GM18520 (cell line): ENCODE measurements around the gene ERGIC3.
"Not testable (repeated sequence)": the region's sequence is repeated elsewhere in the genome, so short reads cannot be mapped to it uniquely, and the experiment has no call there.

ENCODE experiments used
- ATAC-seq: cut with Tn5 transposase; IDR thresholded peaks from one replicate; pipeline ENCODE4 v1.9.1; 2021; ENCODE audit not compliant: unreplicated experiment

The ERGIC3 gene

DNA sequence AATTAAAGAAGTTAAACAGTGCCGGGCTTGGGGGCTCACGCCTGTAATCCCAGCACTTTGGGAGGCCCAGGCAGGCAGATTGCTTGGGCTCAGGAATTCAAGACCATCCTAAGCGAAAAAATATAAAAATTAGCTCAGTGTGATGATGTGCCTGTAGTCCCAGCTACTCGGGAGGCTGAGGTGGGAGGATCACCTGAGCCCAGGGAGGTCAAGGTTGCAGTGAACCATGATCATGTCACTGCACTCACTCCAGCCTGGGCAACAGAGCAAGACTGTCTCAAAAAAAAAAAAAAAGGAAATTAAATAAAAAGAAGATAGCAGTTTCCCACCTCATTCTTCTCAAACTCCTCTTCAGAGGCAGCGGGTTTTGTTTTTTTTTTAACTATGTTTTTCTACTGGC, 24.1 kb upstream of the ERGIC3 start:
- ATAC-seq, result not testable (repeated sequence)

DNA sequence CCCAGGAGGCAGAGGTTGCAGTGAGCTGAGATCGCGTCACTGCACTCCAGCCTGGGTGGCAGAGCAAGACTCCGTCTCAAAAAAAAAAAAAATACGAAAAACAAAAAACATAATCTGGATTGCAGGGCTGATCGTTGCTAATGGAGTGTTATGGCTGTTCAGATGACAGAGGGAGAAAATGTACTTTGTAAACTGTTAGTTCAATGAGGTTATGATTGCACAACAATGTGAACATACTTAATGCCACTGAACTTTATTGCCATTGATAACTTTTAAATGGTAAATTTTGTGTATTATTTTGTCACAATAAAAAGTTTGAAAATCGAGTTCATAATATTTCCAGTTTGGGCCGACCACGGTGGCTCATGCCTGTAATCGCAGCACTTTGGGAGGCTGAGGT, 22.9 kb upstream of the ERGIC3 start:
- no peak for ATAC-seq

DNA sequence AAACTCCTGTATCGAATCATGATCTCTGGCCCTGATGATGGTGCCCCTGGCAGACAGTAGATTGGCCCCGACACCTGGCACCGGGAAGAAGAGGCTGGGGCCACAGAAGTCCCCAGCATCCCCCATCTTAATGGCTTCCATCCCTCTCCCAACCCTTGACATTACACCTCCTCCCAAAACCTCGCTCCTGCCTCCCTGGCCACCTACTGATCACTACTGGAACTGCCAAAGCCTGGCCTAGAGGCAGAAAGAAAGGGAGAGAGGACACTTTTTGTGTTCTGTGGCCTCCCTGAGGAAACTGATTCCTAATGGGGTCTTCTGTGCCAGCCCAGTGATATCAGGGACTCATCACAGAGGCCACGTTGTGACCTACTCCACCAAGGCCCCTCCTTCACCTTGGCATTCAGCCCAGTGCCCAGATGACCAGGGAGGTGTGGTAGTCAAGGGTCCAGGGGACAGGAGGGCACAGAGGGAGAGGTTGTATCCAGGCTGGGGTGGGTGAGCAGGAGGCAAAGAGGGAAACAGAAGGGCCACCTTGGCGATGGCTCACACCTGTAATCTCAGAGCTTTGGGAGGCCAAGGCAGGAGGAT, 18.5 kb upstream of the ERGIC3 start:
- ATAC-seq, result no peak

DNA sequence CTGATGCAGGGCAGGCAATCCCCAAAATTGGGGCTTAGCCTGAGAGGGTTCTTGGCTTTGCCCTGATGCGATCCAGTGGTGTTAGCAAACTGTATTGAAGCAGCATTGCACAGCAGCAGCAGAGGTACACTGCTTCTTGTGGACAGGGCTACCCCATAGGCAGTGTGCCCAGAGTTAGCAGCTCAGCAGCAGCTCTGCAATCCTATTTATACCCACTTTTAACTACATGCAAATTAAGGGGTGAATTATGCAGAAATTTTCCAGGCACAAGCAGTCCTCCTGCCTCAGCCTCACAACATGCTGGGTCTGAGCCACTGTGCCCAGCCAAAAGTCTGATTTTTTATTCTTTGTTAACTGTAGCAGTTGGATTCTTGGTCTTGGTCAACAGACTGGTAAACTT, 16.2 kb upstream of the ERGIC3 start:
- ATAC-seq, result no peak

DNA sequence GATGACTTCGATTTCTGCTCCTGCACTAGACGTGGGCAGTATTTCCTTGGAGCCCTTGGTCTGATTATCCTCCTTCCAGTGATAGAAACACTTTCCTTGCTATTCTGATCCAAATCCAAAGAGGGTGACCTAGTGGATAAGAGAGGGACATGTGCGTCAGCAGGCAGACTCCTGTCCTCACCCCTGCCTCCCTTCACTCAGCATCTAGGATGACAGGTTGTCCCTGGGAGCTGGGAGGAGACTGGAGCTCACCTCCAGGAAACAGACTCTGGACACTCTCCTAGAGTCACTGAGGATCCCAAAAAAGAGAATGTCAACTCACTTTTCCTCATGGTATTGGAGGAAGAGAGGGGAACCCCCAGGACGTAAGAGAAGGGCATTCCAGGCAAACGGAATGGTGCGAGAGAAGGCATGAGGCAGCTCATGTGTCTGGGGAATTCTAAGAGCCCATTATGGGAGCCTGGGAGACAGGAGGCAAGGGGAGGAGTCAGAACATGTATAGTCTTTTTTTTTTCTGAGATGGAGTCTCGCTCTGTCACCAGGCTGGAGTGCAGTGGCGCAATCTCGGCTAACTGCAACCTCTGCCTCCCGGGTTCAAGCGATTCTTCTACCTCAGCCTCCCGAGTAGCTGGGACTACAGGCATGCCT, 14.6 kb upstream of the ERGIC3 start:
- no peak for ATAC-seq

DNA sequence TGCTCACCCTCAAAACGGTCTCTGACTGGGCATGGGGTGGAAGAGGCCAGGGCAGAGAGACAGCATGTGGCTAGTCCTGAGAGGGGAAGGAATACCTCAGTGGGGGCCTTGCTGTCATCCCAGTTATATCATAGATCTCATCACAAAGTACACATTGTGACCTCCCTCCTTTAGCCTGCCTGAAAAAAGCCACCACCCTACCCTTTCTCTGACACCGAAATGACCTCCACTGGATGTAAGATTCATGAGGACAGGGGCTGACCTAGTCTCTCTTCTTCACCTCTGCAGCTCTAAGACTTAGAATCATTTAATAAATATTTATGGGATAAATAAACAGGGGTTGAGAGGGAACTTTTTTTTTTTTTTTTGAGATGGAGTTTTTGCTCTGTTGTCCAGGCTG, 12.3 kb upstream of the ERGIC3 start, which contains the start of gene C20orf173:
TSS of gene C20orf173 (minus strand) at position 101 of the 400 bp plus-strand sequence. CDS start 279 bp downstream, outside the sequence.
- ATAC-seq, result no peak

DNA sequence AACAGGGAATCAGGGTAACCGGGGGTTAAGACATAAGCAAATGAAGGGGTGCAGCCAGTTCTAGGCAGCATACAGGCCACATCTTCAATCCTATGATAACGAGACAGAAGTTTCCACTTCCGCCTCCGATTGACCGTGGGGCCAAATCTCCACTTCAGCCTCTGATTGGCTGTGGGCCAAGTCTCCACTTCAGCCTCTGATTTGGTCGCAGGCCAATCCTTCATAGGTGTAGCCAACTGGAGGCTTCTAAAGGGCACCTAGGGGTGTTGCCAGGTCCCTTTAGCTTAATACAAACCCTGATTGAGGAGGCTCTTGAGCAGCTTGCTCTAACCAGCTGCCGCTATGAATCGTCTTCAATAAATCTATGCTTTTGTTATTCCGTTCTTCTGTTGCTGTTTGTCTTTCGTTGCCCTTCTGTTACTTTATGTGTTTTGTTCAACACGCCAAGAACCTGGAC, 2.1 kb upstream of the ERGIC3 start:
- ATAC-seq, result no peak

DNA sequence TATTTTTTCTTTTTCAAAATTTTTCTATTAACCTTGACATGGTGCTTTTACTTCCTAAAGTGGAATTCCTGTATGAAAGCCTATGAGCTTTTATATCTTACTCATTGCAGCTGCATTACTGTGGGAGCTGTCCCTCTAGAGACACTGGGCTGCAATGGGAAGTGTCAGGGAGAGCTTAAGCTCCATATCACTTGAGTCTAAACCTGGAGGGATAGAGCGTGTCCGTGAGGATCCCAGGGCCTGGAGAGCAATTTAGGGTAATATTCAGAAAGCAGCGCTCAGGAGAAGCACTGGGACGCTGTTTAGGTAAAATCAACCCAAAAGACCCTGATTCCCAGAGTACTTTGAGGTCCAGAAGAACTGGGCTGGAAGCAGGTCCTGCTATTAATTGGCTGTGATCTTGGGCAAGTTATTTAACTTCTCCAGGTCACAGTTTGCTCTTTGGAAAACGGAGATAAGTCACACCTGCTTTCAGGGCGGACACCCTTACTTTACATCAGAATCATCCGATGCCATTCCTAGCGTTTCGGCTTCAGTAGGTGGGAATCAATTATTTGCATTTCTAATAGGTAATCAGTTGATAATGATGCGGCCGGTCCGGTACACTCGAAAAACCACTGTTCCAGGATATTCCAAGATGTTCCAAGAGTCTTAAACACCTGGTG, 628 bp upstream of the ERGIC3 start:
- ATAC-seq, result no peak

DNA sequence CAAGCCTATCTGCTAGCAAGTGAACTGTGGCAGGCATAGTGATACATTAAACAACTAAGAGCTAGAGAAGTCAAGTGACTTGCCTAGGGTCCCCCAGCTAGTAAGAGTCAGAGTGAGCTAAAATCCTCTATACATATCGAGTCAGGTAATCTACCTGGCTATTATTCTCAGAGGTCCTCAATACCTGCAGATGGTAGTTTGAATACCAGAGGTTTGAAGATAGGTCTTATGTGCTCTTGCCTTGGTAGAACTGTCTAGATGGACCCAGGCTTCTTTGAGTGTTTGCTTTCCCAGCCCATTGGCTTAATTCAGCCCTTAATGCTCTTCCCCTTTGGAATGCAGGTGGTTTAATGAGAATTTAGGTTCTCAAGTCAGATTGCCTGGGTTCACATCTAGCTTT, 1.1 kb downstream of the ERGIC3 start:
- ATAC-seq, result no peak

DNA sequence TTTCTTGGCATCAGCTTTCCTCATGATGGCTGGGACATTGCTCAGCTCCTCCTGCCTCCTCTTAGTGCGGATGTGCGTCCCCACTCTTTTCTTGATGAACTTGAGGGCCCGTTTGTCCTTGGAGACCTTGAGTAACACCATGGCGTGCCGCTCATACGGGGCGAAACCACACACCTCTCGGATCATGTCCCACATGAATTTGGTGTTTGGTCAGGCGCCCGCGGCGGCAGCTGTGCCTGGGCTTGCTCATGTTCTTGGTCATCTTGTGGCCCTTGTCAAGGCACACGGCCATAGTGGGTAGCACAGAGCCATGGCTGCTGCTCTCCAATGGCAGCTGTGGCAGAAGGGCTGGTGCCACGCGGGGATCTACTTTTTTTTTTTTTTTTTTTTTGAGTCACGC, 2.6 kb downstream of the ERGIC3 start:
- no peak for ATAC-seq

DNA sequence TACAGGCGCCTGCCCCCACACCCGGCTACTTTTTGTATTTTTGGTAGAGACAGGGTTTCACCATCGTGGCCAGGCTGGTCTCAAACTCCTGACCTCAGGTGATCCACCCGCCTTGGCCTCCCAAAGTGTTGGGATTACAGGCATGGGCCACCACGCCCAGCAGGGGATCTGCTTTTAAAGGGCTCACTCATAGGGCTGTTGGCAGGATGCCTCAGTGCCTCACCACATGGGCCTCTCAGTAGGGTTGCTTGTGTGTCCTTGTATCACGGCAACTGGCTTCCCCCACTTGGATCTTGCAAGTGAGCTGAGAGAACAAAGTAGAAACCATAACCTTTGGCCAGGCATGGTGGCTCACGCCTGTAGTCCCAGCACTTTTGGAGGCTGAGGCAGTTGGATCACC, 3.1 kb downstream of the ERGIC3 start:
- ATAC-seq, result not testable (repeated sequence)

DNA sequence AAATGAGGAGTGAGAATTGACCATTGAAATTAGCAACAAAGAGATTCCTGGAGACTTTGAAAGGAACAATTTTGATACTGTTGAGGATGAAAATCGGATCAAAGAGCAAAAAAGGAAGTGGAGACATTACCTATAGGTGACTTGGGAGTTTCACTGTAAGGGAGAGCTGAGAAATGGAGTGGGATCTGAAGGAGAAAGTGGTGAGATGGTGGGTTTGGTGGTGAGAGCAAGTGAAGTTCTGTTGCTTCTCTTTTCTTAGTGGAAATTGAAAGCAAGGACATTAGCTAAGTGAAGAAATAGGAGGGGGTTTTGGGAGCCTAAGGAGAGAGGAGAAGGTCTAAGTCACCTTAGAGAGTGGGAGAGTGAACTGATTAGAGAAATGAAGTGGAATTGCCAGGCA, 4.2 kb downstream of the ERGIC3 start:
- no peak for ATAC-seq

DNA sequence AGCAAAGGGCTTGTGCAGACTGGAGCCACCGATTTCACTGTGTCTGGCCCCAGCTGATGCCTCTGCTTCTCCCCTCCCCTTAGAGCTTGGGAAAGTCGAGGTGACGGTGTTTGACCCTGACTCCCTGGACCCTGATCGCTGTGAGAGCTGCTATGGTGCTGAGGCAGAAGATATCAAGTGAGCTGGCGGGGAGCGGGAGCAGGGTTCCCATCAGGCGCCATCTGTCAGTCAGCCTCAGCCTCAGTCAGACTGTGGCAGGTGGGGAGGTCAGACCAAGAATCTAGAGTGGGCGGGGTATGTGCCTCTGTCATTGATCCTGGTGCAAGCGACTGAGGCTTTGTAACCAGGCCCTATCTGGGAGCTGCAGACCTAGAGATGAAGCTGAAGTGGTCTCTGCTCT, 5.5 kb downstream of the ERGIC3 start:
- no peak for ATAC-seq

DNA sequence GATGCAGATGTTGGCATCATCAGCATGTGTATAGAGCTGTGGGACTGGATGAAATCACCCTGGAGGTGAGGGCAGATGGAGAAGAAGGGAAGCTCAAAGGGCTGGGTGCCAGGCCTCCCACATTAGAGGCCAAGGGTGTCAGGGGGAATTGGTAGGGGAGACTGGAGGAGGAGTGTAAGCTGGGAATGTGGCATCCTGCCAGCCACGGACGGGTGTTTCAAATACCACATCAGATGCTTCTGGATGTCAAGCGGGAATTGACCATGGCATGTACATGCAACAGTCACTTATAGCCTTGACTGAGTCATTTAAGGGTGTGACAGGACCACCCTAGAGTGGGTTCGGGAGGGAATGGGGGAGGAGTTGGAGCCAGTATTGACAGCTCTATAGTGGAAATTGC, 9.6 kb downstream of the ERGIC3 start:
- ATAC-seq, result no peak

DNA sequence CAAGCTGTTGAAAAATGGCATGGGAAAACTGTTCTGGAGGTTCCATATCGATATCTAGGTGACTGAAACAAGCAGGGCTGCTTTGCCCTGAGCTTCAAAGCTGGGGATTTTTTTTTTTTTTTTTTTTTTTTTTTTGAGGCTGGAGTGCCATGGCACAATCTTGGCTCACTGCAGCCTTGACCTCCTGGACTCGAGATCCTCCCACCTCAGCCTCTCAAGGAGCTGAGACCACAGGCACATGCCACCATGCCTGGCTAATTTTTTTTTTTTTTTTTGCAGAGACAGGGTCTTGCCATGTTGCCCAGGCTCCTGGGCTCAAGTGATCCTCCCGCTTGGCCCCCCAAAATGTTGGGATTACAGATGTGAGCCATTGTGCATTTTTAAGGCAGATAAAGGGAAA, 11.0 kb downstream of the ERGIC3 start:
- ATAC-seq, result no peak

DNA sequence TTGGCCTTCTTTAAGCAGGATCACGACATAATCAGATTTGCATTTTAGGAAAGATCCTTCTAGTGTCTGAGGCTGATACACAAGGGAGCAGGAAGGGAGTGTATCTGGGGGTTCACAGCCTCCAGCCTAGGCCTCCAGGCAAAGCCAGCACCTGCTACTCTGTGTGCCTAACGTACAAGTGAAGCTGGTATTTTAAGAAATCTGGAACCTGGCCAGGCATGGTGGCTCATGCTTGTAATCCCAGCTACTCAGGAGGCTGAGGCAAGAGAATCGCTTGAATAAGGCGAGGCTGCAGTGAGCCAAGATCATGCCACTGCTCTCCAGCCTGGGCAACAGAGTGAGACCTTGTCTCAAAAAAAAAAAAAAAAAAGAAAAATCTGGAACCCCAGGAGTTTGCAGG, 13.6 kb downstream of the ERGIC3 start:
- ATAC-seq, result not testable (repeated sequence)

DNA sequence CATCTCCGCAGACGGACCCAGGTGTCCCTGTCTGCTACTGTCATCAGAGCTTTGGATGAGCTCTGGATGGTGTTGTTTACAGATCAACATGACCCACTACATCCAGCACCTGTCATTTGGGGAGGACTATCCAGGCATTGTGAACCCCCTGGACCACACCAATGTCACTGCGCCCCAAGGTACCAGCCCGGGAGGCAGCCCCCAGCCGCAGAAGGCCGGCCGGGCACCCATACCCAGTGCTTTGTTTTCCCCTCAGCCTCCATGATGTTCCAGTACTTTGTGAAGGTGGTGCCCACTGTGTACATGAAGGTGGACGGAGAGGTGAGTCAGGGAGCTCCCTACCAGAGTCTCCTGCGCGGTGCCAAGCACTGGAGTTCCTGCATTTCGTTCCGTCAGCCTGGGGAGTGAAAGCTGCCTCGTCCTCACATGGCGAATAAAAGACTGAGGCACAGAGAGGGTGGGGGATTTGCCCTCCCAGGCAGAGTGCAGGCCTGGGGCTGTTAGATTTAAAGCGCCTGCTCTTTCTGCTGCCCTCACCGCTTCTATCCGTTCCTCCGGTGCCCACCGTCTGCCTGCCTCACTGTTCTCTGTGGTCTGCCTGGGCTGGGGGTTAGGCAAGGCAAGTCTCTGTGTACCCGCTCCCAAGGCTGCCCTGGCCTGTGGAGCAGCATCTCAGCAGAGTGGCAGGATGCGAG, 14.2 kb downstream of the ERGIC3 start:
- no peak for ATAC-seq

DNA sequence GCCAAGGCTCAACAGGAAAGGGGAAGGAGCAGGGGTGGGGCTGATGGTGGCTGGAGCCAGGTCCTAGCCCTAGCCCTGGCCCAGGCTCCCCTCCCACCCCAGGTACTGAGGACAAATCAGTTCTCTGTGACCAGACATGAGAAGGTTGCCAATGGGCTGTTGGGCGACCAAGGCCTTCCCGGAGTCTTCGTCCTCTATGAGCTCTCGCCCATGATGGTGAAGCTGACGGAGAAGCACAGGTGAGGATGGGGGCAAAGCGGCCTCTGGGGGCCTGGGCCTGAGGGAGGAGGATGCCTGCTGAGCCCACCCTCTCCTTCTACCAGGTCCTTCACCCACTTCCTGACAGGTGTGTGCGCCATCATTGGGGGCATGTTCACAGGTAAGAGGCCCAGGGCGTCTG, 15.0 kb downstream of the ERGIC3 start:
- no peak for ATAC-seq

DNA sequence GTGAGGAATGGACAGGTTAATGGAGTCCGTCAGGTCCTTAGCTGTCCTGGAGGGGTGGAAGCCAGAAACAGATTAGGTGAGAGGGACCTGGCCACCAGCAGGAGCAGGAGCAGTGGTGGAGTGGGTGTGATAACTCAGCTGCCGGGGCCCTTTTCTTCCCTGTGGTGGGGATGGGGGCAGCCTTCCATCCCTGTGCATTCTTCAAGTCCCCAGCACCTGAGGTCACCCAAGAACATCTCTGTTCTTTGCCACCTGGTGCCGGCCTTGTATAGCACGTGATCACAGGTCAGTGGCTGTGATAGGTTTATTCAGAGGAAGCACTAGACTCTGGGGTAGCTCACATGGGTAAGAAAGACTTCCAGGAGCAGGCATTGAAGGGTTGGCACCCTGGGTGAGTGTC, 16.6 kb downstream of the ERGIC3 start:
- no peak for ATAC-seq

DNA sequence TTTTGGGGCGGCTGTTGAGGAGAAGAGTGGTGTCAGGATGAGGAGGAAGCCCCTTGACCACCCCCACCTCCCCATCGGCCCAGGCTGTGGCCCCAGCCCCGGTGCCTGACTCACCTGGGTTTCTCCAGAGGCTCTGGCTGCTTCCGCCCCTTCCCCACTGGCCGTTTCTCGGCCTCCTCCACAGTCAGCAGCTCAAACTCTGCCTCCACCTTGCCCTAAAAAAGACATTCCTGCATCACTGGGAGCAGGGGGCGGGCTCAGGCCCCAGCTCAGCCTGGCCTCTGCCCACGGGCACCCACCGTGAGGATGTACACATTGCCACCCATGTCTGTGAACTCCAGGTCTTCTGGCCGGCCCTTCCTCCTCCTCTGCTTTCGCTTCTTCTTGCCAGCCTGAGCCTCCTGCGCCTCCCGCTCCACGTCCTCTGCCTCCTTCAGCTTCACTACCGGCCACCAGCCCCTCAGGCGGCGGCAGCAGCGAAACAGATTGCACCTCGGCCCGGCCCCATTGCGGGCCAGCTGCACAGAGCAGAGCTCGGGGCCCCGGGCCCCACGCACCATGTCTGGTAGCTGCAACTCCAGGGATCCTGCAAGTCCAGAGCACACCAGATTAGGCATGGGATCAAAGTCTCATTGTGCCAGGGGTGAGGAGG, 17.3 kb downstream of the ERGIC3 start:
- ATAC-seq, result no peak

DNA sequence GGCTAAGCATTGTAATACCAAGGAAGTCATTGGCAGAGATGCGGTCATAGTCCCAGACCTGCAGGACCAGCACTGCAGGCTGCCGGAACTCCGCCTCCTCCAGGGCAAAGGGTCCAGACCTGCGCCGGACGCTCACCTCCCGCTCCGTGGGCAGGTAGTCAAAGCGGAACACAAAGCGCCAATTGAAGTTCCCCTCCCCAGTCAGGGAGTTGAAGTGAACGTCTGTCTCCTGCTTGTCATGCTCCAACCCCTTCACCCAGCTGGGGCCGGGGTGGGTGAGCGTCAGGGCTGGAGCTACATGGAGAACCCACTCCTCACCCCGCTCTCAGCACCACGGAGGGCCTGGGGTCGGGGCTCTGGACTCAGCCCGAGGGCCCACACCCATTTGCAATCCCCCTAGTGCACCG, 18.2 kb downstream of the ERGIC3 start:
- no peak for ATAC-seq
